Adrenal gland (tissue), 5 donors: ENCODE results near the gene OAS1.

Source experiments
- CTCF ChIP-seq, 6 experiments: fragments of 450-650 bp in 4 of 6; fragments of 200-600 bp in 2 of 6; sonication (generic) in 1 of 6; IDR thresholded peaks; 1 replicate in 5 of 6; 2 replicates in 1 of 6; pipeline versions ENCODE4 v1.5.1 to v1.8.0; 2016 to 2021; ENCODE audit warnings: antibody characterized with exemption in 6 of 6, mild to moderate bottlenecking in 2 of 6, moderate library complexity in 1 of 6
- POLR2A ChIP-seq, 2 donors: fragments of 450-650 bp; IDR thresholded peaks; one replicate each; pipeline ENCODE4 v1.6.1; 2017; ENCODE audit warnings: antibody characterized with exemption in 2 of 2, mild to moderate bottlenecking in 2 of 2, moderate library complexity in 1 of 2
- donor health status: DM: no; HTN: no; CAD: no.

GRCh38 chr12:112962561-112962960 lies 55.8 kb downstream of the OAS1 start:
- TF ChIP-seq CTCF (IDR thresholded peaks at IDR 0.05) (no peak), POLR2A (IDR thresholded peaks at IDR 0.05) (no peak)
